Activated naive CD8-positive, alpha-beta T cell treated with anti-CD3 and anti-CD28 coated beads, Interleukin-2, amount 50 U/mL, for 24 hours (primary cell): ENCODE results near the gene TMEM204.

Experiments
- ATAC-seq: fragments of 150-1000 bp; cut with Tn5 transposase; one replicate; pipeline ENCODE4 v1.10.0; 2021
- DNase-seq: peaks from one replicate; pipeline ENCODE4 v3.0.0; 2021
- H3K27ac Mint-ChIP-seq: one replicate; pipeline ENCODE4 v1.8.0; 2021; ENCODE audit warnings: mild to moderate bottlenecking, mixed read lengths
- H3K27me3 Mint-ChIP-seq: one replicate; pipeline ENCODE4 v1.8.0; 2021; ENCODE audit warnings: mixed read lengths
- H3K36me3 Mint-ChIP-seq: one replicate; pipeline ENCODE4 v1.8.0; 2021; ENCODE audit warnings: low read depth, mixed read lengths
- H3K4me1 Mint-ChIP-seq: one replicate; pipeline ENCODE4 v1.8.0; 2021; ENCODE audit warnings: mixed read lengths
- H3K4me3 Mint-ChIP-seq: one replicate; pipeline ENCODE4 v1.8.0; 2021; ENCODE audit warnings: mild to moderate bottlenecking, moderate library complexity, mixed read lengths
- H3K9me3 Mint-ChIP-seq: one replicate; pipeline ENCODE4 v1.8.0; 2021; ENCODE audit warnings: mixed read lengths

TMEM204 gene

GRCh38 chr16:1536601-1537000 is 3.1 kb downstream of the TMEM204 start:
- Mint-ChIP-seq H3K27ac (peak overlapping the region; percentile 98), H3K4me1 (peaks cover 47% of the 10 kb centered on the region), H3K27me3 (no peaks in the 10 kb centered on the region), H3K9me3 (no peaks in the 10 kb centered on the region), H3K36me3 (peaks cover 33% of the 10 kb centered on the region), H3K4me3 (peak overlapping the region; percentile 99)
- DNase-seq: no peak
- ATAC-seq: no peak

DNA sequence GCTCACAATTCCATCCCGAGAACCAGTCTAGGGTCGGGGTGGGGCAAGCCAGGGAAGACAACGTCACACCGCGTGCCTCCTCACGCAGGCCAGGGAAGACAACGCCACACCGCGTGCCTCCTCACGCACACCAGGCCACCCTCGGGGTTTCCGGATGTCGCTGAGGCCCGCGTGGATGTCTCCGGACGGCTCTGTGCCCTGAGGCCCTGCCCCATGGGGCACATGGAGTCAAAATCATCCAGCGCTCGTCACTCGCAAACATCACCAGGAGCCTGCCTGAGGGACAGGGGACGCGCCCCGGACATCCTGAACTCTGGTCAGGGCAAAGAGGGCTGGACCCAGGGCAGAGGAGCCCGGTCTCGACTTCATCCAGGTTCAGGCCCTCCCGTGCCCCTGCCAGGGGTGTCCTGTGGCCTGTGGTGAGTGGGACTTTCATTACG is 3.7 kb downstream of the TMEM204 start:
- Mint-ChIP-seq H3K4me3 (peak overlapping the region; percentile 99), H3K4me1 (peaks cover 50% of the 10 kb centered on the region), H3K36me3 (peaks cover 33% of the 10 kb centered on the region), H3K9me3 (no peaks in the 10 kb centered on the region), H3K27ac (peak overlapping the region; percentile 98), H3K27me3 (no peaks in the 10 kb centered on the region)
- no peak for DNase-seq
- ATAC-seq: no peak

DNA sequence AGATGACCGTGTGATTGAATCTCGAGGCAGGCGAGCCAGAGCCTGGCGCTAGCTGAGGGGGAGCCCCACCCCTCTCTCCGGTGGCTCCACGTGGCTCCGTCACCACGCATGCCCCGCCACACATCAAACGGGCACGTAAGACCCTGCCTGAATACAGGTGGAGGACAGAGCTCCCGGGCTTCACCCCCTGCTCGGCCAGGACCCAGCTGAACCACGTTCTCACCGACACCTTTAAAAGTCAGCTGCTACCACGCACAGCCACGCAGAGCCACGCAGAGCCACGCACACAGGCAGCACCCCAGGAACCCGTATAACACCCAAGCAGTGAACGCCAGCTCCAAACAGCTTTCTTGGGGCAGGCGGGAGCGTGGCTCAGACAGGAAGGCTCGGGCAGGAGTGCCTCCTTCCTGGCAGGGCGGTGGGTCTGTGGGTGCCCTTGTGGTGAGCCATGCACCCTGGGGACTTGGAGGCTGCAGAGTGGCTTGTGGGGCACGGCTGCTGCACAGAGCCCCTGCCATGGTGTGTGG is 4.4 kb downstream of the TMEM204 start:
- DNase-seq: peak; percentile 54
- ATAC-seq: peak; percentile 14
- H3K27me3 Mint-ChIP-seq: no peaks in the 10 kb centered on the region
- H3K36me3 Mint-ChIP-seq: peaks cover 33% of the 10 kb centered on the region
- H3K27ac Mint-ChIP-seq: peak overlapping the region; percentile 98
- H3K4me1 Mint-ChIP-seq: peaks cover 56% of the 10 kb centered on the region
- peak overlapping the region; percentile 99 for H3K4me3 Mint-ChIP-seq
- H3K9me3 Mint-ChIP-seq: no peaks in the 10 kb centered on the region

DNA sequence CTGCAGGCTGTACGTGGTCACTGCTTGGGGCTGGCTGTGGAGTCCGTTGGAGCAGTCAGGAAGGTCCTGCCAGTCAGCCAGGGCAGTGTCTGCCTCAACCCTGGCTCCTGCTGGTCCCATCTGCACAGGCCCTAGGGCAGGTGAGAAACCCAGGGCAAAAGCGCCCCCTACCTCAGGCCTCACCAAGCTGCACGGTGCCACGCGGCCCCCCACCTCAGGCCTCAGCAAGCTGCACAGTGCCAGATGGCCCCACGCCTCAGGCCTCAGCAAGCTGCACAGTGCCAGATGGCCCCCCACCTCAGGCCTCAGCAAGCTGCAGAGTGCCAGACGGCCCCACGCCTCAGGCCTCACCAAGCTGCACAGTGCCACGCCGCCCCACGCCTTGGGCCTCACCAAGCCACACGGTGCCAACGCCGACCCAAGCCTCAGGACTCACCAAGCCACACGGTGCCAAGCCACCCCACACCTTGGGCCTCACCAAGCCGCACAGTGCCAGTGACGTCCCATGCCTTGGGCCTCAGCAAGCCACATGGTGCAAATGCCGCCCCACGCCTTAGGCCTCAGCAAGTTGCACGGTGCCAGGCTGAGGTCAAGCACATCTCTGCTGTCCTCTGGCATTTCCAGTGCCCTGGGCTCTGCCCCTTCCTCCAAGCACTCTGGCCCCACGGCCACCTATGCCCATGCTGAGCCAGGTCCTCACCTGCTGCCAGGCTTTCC is 5.5 kb downstream of the TMEM204 start:
- ATAC-seq (no peak), DNase-seq (peak; percentile 50)
- Mint-ChIP-seq H3K36me3 (peaks cover 35% of the 10 kb centered on the region), H3K4me3 (peak overlapping the region; percentile 99), H3K4me1 (peaks cover 67% of the 10 kb centered on the region), H3K27me3 (no peaks in the 10 kb centered on the region), H3K27ac (peak overlapping the region; percentile 98), H3K9me3 (no peaks in the 10 kb centered on the region)

- DNase-seq: no peak
- ATAC-seq: no peak
- Mint-ChIP-seq H3K9me3 (no peaks in the 10 kb centered on the region), H3K27me3 (no peaks in the 10 kb centered on the region), H3K4me1 (peaks cover 73% of the 10 kb centered on the region), H3K27ac (peak overlapping the region; percentile 40), H3K36me3 (peaks cover 30% of the 10 kb centered on the region), H3K4me3 (no peak overlapping the region)
These were observed 6.5 kb downstream of the TMEM204 start for GRCh38 chr16:1539720-1540555.

DNA sequence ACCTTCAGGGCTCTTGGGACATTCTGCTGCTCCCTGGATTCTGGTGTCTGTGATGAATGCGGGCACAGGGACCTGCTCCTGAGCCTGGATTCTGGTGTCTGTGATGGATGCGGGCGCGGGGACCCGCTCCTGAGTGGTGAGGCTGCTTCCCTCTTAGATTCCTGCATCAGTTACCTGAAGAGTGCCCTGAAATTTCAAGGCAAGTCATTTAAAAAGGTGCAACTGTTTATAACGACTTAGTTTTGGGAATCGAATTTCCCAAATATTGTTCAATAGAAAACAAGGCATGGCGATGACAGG is 7.0 kb downstream of the TMEM204 start:
- Mint-ChIP-seq H3K36me3 (peaks cover 27% of the 10 kb centered on the region), H3K27ac (peak overlapping the region; percentile 40), H3K4me1 (peaks cover 74% of the 10 kb centered on the region), H3K4me3 (no peak overlapping the region), H3K27me3 (no peaks in the 10 kb centered on the region), H3K9me3 (no peaks in the 10 kb centered on the region)
- DNase-seq (no peak), ATAC-seq (no peak)

- Mint-ChIP-seq H3K36me3 (peaks cover 20% of the 10 kb centered on the region), H3K9me3 (no peaks in the 10 kb centered on the region), H3K27me3 (no peaks in the 10 kb centered on the region), H3K4me1 (peaks cover 76% of the 10 kb centered on the region), H3K27ac (peak overlapping the region; percentile 98), H3K4me3 (no peak overlapping the region)
- no peak for ATAC-seq
- no peak for DNase-seq
These were observed 8.1 kb downstream of the TMEM204 start for GRCh38 chr16:1541293-1542165.

DNA sequence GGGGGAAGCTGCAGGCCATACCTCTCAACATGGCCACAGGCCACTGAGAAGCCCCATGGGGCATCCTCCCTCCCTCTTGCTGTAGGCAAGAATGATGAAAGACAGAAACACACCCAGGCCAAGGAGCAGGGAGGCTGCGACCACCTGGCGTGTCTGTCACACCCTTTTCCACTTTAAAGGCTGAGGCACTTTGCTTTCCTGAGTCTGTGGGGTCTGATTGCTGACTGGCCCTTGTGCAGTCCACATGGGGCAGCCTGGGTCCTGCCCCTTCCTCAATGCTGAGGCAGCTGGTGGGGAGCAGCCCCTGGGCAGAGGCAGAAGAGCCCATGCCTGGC is 8.7 kb downstream of the TMEM204 start:
- Mint-ChIP-seq H3K36me3 (peaks cover 14% of the 10 kb centered on the region), H3K27ac (peak overlapping the region; percentile 98), H3K4me1 (peaks cover 76% of the 10 kb centered on the region), H3K27me3 (no peaks in the 10 kb centered on the region), H3K4me3 (no peak overlapping the region), H3K9me3 (no peaks in the 10 kb centered on the region)
- no peak for DNase-seq
- no peak for ATAC-seq

DNA sequence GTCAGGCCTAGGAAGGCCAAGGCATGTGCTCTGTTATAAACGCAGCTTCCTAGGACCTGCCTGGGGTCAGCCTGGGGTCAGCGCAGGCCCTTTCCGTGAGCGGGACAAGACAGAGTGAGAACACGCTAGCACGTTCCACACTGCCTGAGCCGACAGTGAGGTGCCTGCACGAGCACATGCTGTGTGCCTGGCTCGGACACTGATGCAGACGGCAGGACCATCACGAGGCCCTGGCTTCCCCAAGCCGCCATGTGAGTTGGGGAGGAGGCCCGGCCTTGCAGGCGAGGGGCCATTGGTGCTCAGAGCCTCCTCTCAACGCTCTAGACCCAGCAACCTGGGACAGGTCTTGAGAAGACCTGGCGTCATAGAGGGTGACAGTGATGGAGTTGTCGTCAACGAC is 9.1 kb downstream of the TMEM204 start:
- Mint-ChIP-seq H3K36me3 (peaks cover 12% of the 10 kb centered on the region), H3K4me3 (no peak overlapping the region), H3K27me3 (no peaks in the 10 kb centered on the region), H3K4me1 (peaks cover 76% of the 10 kb centered on the region), H3K9me3 (no peaks in the 10 kb centered on the region), H3K27ac (peak overlapping the region; percentile 98)
- DNase-seq (no peak), ATAC-seq (no peak)

GRCh38 chr16:1543085-1543896 is 9.8 kb downstream of the TMEM204 start:
- ATAC-seq (peak; percentile 95), DNase-seq (peak; percentile 81)
- no peaks in the 10 kb centered on the region for H3K27me3 Mint-ChIP-seq
- H3K36me3 Mint-ChIP-seq: peaks cover 8% of the 10 kb centered on the region
- H3K4me1 Mint-ChIP-seq: peaks cover 73% of the 10 kb centered on the region
- peak overlapping the region; percentile 98 for H3K27ac Mint-ChIP-seq
- no peaks in the 10 kb centered on the region for H3K9me3 Mint-ChIP-seq
- peak overlapping the region; percentile 75 for H3K4me3 Mint-ChIP-seq

- Mint-ChIP-seq H3K9me3 (no peaks in the 10 kb centered on the region), H3K36me3 (peaks cover 10% of the 10 kb centered on the region), H3K27me3 (no peaks in the 10 kb centered on the region), H3K27ac (peak overlapping the region; percentile 98), H3K4me1 (peaks cover 64% of the 10 kb centered on the region), H3K4me3 (peak overlapping the region; percentile 34)
- no peak for ATAC-seq
- DNase-seq: no peak
These were observed 11.9 kb downstream of the TMEM204 start for GRCh38 chr16:1545044-1546040.

GRCh38 chr16:1546430-1546829 is 13.0 kb downstream of the TMEM204 start:
- peak overlapping the region; percentile 56 for H3K27ac Mint-ChIP-seq
- H3K36me3 Mint-ChIP-seq: peaks cover 10% of the 10 kb centered on the region
- no peak overlapping the region for H3K4me3 Mint-ChIP-seq
- H3K27me3 Mint-ChIP-seq: no peaks in the 10 kb centered on the region
- peaks cover 58% of the 10 kb centered on the region for H3K4me1 Mint-ChIP-seq
- no peaks in the 10 kb centered on the region for H3K9me3 Mint-ChIP-seq
- no peak for DNase-seq
- ATAC-seq: no peak

GRCh38 chr16:1548233-1548632 is 14.8 kb downstream of the TMEM204 start:
- Mint-ChIP-seq H3K4me1 (peaks cover 45% of the 10 kb centered on the region), H3K36me3 (peaks cover 10% of the 10 kb centered on the region), H3K27ac (peak overlapping the region; percentile 42), H3K27me3 (no peaks in the 10 kb centered on the region), H3K9me3 (no peaks in the 10 kb centered on the region), H3K4me3 (no peak overlapping the region)
- DNase-seq (no peak), ATAC-seq (no peak)
